ENCODE measurements around the gene ITPRID1.

- TF ChIP-seq CTCF (conservative IDR thresholded peaks at IDR 0.05; ENCODE audit: low read depth, low read length) = no peak
- no peak for TF ChIP-seq EZH2 (IDR thresholded peaks at IDR 0.05; ENCODE audit: low read length, unreplicated experiment)
Measured at GRCh38 chr7:31464601-31465000, 49.3 kb upstream of the ITPRID1 start.
